ENCODE data around the gene COQ8B.

GRCh38 chr19:40717880-40718773 is 1.4 kb upstream of the COQ8B start:
- no peak for TF ChIP-seq POLR2A (IDR thresholded peaks at IDR 0.05; ENCODE audit: extremely low read depth, insufficient read length)
- no peak for TF ChIP-seq CTCF (IDR thresholded peaks at IDR 0.05; ENCODE audit: low read depth, low read length)
